Ovary (tissue), 9 donors: ENCODE data around the gene SREK1IP1. TPM values are rescaled to one million over a fixed set of nuclear protein-coding genes. Genes with fewer than 3 reads are reported as not detected.

Source experiments
- DNase-seq, 5 donors: peaks; one replicate each; pipeline ENCODE4 v3.0.0-alpha.2; 2019 to 2020
- H3K27ac ChIP-seq, 2 donors: fragments of 200-600 bp; one replicate each; pipeline versions ENCODE4 v1.5.1 to v1.8.0; 2019 to 2022
- H3K27me3 ChIP-seq: fragments of 200-600 bp; one replicate; pipeline ENCODE4 v1.8.0; 2022
- H3K36me3 ChIP-seq: fragments of 200-600 bp; sonication (generic); one replicate; pipeline ENCODE4 v1.5.1; 2019
- H3K4me1 ChIP-seq: one replicate; pipeline ENCODE4 v1.8.1; 2013; ENCODE audit warnings: mild to moderate bottlenecking, moderate library complexity; ENCODE audit not compliant: insufficient read depth
- H3K4me3 ChIP-seq: fragments of 200-600 bp; sonication (generic); one replicate; pipeline ENCODE4 v1.5.1; 2017
- H3K9me3 ChIP-seq, 2 donors: fragments of 200-600 bp in 1 of 2; sonication (generic) in 1 of 2; one replicate each; pipeline versions ENCODE4 v1.5.1 to v1.8.1; 2013 to 2019; ENCODE audit warnings: mild to moderate bottlenecking in 1 of 2, moderate library complexity in 1 of 2
- CTCF ChIP-seq, 3 donors: fragments of 450-650 bp in 2 of 3; fragments of 200-600 bp in 1 of 3; IDR thresholded peaks; one replicate each; pipeline versions ENCODE4 v1.5.1 to v1.8.0; 2016 to 2022; ENCODE audit warnings: antibody characterized with exemption in 3 of 3, mild to moderate bottlenecking in 1 of 3
- EP300 ChIP-seq: sonication (generic); formaldehyde crosslinking; IDR thresholded peaks from one replicate; pipeline ENCODE4 v1.6.1; 2017; ENCODE audit warnings: antibody characterized with exemption
- POLR2A ChIP-seq: fragments of 450-650 bp; IDR thresholded peaks from one replicate; pipeline ENCODE4 v1.6.1; 2017; ENCODE audit warnings: antibody characterized with exemption, mild to moderate bottlenecking, moderate library complexity
- WGBS, 3 donors: extraction: QIAGEN DNeasy Blood & Tissue Kit in 1 of 3; methylation state at CpG; one replicate each; pipeline versions ENCODE4 v1.1.5 to v1.1.7; 2013 to 2017; 5-methylcytosine and 5-hydroxymethylcytosine counted together
- intact Hi-C, 4 donors: fragments of 100-400 bp; cut with DNase I; formaldehyde crosslinking; loops; one replicate each; pipeline versions ENCODE4 v1.11.0 to v1.15.1; 2022 to 2023
- polyA plus RNA-seq, 2 donors: library from polyadenylated mRNA; stranded (reverse); fragments of 200-250 nt in 1 of 2; fragments of 350-450 nt in 1 of 2; fragmentation: Illumina TruSeq in 1 of 2; extraction: RNeasy Lipid Tissue Mini Kit (QIAGEN cat#74804) in 1 of 2; gene quantifications; one replicate each; pipeline ENCODE4 v1.2.3, GENCODE V29; 2013 to 2014
- total RNA-seq, 7 donors: library from RNA; depleted of rRNA in 2 of 7; stranded (reverse); fragments of >200 nt in 2 of 7; fragmentation: NEBNext Ultra II Directional in 3 of 7; extraction: Animal tissue kit (Norgen Biotek cat#: 25700) in 3 of 7; gene quantifications; one replicate each; pipeline versions ENCODE4 v1.1.0 to v1.2.4, GENCODE V29; 2016 to 2023
- donor health status: DM: no; HTN: no; CAD: no; lungs with moderate emphysema.
- donor health status: DM: no; HTN: no; CAD: no.
- donor health status: Bipolar disorder and iron deficiency.
- donor health status: DM: yes; HTN: yes; CAD: no.
- donor health status: DM: no; HTN: no; CAD: no.
- donor health status: DM: yes; HTN: yes; CAD: no.

Gene SREK1IP1
- total and polyA plus RNA-seq, 9 donors: 6.1 to 18.9 (median 12.3) TPM

DNA sequence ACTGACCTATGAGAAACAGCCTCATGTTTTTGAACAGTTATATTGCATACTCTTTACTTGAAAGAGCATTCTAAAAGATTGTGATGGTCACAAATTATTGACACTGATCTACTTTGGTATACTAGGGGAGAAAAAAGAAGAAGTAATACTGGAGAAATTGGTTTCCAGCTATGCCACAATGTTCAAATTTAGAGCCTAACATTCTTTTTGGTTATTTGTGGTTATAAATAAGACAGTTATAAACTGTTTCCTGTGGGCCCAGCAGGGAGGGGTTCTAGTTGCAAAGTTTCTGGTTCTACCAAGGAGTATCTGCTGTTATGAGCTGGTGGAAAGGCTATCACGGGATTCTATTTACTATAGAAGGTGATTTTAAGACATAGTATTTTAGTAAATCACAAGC is 5.0 kb upstream of the SREK1IP1 start:
- H3K4me1 ChIP-seq: no peaks in the 10 kb centered on the region
- TF ChIP-seq EP300 (no peak), POLR2A (no peak), CTCF (IDR thresholded peaks at IDR 0.05) (no peak)
- H3K27ac ChIP-seq: no peak overlapping the region
- H3K9me3 ChIP-seq: no peaks in the 10 kb centered on the region
- WGBS, 3 donors: 76 to 89% (median 82%) methylated on average over 1 of the region's 1 CpG
- no peaks in the 10 kb centered on the region for H3K36me3 ChIP-seq
- DNase-seq: no peak
- intact Hi-C loops: no loop called here
- no peaks in the 10 kb centered on the region for H3K27me3 ChIP-seq
- H3K4me3 ChIP-seq: no peak overlapping the region

GRCh38 chr5:64771736-64772135 is 3.2 kb upstream of the SREK1IP1 start:
- 88 to 92% (median 89%) methylated on average over 4 of the region's 4 CpGs for WGBS, 3 donors
- intact Hi-C loops: no loop called here
- Histone ChIP-seq H3K4me3 (no peak overlapping the region), H3K27me3 (no peaks in the 10 kb centered on the region), H3K27ac (no peak overlapping the region), H3K36me3 (no peaks in the 10 kb centered on the region), H3K9me3 (no peaks in the 10 kb centered on the region), H3K4me1 (peaks cover 5% of the 10 kb centered on the region)
- TF ChIP-seq EP300: no peak
- TF ChIP-seq CTCF (IDR thresholded peaks at IDR 0.05): no peak
- TF ChIP-seq POLR2A: no peak
- DNase-seq: no peak

- intact Hi-C loops: no loop called here
- TF ChIP-seq CTCF (IDR thresholded peaks at IDR 0.05) (no peak), POLR2A (no peak), EP300 (no peak)
- DNase-seq: no peak
- no peaks in the 10 kb centered on the region for H3K9me3 ChIP-seq
- no peaks in the 10 kb centered on the region for H3K27me3 ChIP-seq
- H3K4me3 ChIP-seq: peak overlapping the region; percentile 75
- no peak overlapping the region for H3K27ac ChIP-seq
- H3K4me1 ChIP-seq: peaks cover 11% of the 10 kb centered on the region
- no peaks in the 10 kb centered on the region for H3K36me3 ChIP-seq
Measured at GRCh38 chr5:64769855-64770254, 1.4 kb upstream of the SREK1IP1 start.

GRCh38 chr5:64767959-64768357 is 533 bp downstream of the SREK1IP1 start:
- TF ChIP-seq POLR2A: no peak
- peak overlapping the region; percentile 75 for H3K4me3 ChIP-seq
- 0 to 1% (median 1%) methylated on average over 10 of the region's 10 CpGs for WGBS, 3 donors
- no peaks in the 10 kb centered on the region for H3K9me3 ChIP-seq
- H3K27ac ChIP-seq: peak overlapping the region; percentile 71 to 78
- intact Hi-C loops: no loop called here
- no peaks in the 10 kb centered on the region for H3K36me3 ChIP-seq
- DNase-seq: peak in 3 of 5 donors; percentile 9 to 34 (median 25)
- peaks cover 11% of the 10 kb centered on the region for H3K4me1 ChIP-seq
- H3K27me3 ChIP-seq: no peaks in the 10 kb centered on the region

- Histone ChIP-seq H3K4me3 (peak overlapping the region; percentile 75), H3K4me1 (peaks cover 11% of the 10 kb centered on the region), H3K36me3 (no peaks in the 10 kb centered on the region), H3K27me3 (no peaks in the 10 kb centered on the region), H3K9me3 (no peaks in the 10 kb centered on the region), H3K27ac (no peak overlapping the region)
- no peak for DNase-seq
- no peak for TF ChIP-seq CTCF (IDR thresholded peaks at IDR 0.05)
- no peak for TF ChIP-seq EP300
- no peak for TF ChIP-seq POLR2A
- intact Hi-C loops: no loop called here
- WGBS, 3 donors: 80 to 84% (median 80%) methylated on average over 2 of the region's 2 CpGs
Measured at GRCh38 chr5:64766941-64767340, 1.6 kb downstream of the SREK1IP1 start.
